GM21723 (cell line): Measurements from ENCODE around the gene ZNF891.

Source experiments
- ATAC-seq: cut with Tn5 transposase; IDR thresholded peaks from one replicate; pipeline ENCODE4 v1.9.1; 2021; ENCODE audit warnings: mild to moderate bottlenecking, moderate library complexity; ENCODE audit not compliant: unreplicated experiment

Gene ZNF891

DNA sequence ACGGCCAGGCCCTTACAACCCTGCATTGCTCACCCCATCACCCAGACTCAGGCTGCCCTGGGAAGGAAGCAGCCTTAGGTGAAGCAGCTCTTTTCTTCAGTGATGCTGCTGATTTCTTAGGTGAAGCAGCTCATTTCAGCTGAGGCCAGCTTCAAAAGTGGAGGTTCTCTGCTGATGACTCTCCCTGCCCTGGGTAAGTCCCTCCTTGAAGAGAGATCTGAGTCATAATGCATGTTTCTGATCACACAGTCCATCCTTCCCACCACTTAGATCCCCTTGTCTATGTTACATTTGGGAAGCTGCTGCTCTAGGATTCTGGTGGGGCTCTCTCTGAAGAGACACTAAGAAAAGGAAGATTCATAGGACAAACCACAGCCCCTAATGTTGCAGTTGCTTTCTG lies 66.5 kb downstream of the ZNF891 start:
- ATAC-seq = no peak

DNA sequence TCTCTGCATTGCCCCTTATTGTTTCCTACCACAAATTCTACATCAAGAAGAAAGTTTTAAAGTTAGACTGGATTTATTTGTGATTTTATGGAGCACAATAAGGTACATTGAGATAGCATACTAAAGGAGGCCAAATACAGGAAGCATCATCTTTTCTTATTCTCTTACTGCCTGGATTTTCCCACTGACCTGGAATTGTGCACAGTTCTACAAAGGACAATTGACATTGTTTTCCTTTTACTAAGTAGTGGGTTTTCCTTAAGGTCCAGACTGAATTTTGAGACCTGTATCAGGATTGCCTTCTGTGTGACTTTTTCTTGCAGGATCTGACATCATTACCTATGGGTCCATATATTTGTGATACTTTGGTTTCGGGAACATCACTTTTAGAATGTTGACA lies 68.1 kb downstream of the ZNF891 start:
- ATAC-seq = no peak

DNA sequence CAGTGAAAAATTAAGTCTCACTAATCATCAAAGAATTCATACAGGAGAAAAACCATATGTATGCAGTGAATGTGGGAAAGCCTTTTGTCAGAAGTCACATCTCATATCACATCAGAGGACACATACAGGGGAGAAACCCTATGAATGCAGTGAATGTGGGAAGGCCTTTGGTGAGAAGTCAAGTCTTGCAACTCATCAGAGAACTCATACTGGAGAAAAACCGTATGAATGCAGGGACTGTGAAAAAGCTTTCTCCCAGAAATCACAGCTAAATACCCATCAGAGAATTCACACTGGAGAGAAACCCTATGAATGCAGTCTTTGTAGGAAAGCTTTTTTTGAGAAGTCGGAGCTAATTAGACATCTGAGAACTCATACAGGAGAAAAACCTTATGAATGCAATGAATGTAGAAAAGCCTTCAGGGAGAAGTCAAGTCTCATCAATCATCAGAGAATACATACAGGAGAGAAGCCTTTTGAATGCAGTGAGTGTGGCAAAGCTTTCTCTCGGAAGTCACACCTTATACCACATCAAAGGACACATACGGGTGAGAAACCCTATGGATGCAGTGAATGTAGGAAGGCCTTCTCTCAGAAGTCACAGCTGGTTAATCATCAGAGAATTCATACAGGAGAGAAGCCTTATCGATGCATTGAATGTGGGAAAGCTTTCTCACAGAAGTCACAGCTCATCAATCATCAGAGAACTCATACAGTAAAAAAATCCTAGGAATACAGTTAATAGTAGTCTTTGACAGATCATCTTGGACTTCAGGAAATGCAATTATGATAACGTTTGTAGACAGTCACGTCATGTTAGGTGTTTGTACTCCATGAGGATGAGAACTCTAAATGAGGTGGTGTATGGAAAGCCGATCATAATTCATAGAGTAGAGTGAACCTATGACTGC lies 71.6 kb downstream of the ZNF891 start:
- no peak for ATAC-seq

DNA sequence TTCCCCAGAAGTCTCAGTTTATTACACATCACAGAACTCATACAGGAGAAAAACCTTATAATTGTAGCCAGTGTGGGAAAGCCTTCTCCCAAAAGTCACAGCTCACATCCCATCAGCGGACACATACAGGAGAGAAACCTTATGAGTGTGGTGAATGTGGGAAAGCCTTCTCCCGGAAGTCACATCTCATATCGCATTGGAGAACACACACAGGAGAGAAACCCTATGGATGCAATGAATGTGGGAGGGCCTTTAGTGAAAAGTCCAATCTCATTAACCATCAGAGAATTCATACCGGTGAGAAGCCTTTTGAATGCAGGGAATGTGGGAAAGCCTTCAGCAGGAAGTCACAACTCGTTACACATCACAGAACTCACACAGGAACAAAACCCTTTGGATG lies 72.6 kb downstream of the ZNF891 start:
- ATAC-seq = no peak
